GM03348 (cell line): ENCODE results near the gene CLSTN2.

Experiments
- DNase-seq: peaks from one replicate; pipeline ENCODE4 v3.0.0; 2012; ENCODE audit warnings: low spot score

Gene CLSTN2

DNA sequence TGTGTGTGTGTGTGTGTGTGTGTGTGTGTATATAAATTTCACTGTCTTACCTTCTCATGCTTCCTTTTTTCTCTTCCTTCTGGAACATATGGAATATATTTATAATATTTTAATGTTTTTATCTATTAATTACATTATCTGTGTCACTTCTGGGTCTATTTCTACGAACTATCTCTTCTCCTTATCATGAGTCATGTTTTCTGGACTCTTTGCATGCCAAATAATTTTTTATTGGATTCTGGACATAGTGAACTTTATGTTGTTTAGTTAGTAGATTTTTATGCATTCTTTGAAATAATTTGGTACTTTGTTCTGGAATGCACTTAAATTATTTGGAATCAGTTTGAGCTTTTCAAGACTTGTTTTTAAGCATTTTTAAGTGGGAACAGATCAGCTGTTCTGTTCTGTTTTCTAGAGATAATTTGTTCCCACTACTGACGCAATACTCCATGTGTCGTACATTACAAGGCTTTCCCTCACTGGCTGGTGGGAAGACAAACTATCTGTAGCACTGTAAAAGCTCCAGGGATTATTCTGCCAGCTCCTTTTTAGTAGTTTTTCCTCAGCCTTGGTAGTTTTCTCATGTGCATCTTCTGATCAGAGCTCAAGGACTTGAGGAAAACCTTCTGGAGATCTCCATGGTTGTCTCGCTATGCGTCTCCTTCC is 302.0 kb downstream of the CLSTN2 start:
- no peak for DNase-seq

GRCh38 chr3:140238646-140239314 is 303.8 kb downstream of the CLSTN2 start:
- no peak for DNase-seq

GRCh38 chr3:140242818-140243276 is 307.9 kb downstream of the CLSTN2 start:
- DNase-seq: no peak

GRCh38 chr3:140243575-140243974 is 308.6 kb downstream of the CLSTN2 start:
- DNase-seq: no peak

GRCh38 chr3:140244893-140245292 is 309.9 kb downstream of the CLSTN2 start:
- no peak for DNase-seq

- no peak for DNase-seq
Observed at GRCh38 chr3:140246578-140246977, 311.6 kb downstream of the CLSTN2 start.

GRCh38 chr3:140247775-140248174 is 312.8 kb downstream of the CLSTN2 start:
- no peak for DNase-seq

GRCh38 chr3:140249188-140249587 is 314.2 kb downstream of the CLSTN2 start:
- no peak for DNase-seq

DNA sequence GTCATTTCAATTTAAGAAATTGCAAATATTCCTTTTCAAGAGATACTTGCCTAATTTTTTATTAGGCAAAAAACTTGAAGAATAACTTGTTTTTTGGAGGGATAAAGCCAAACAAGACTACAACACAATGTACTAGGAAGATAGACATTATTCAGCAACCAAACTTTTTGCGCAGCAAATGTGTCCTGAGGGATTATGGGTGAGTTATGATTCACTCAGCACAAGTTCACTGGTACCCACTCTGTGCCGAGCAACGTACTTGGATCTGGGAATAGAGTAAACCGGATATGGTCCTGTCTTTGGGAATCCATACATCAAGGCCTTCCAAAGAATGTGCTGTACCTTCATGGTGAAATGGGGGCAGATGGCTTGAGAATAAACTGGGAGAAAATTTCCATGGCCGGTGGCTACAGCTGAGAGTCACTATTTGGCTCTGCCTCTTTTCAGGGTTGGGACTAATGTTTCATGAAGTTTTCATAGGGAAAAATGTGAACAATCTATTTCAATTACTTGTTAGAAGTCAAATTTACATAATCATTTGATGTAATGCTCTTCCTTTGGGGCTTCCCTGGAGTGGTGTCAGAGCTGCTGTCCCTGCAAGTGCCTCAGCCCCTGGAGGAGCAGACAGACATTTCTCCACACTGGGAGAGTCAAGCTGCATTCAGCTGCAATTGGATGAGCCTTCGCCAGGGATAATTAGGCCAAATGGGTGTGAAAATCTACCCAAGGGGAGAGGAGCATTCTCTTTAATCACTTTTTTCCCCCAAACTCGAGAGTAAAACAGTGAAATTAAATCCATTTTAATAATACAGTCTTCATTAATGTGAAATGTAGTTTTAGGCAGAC is 315.2 kb downstream of the CLSTN2 start:
- DNase-seq: no peak

- no peak for DNase-seq
Observed at GRCh38 chr3:140250945-140251344, 316.0 kb downstream of the CLSTN2 start.

DNA sequence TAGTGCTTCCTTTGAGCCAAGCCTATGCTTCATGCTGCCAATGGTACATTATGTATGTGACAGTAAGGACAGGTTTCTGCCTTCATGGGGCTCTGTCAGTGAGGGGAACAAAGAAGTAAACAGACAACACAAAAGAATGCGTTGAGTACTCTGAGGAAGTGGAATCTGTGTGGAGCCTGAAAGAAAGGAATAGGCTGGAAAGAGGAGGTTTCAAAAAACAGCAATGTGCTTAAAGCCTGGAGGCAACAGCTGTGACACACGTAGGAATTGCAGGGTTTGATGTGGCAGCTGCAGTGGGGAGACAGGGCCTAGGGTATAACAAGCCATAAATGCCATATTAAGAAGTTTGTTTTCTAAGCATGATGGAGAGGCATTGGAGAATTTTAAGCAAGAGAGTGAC is 316.7 kb downstream of the CLSTN2 start:
- no peak for DNase-seq

DNA sequence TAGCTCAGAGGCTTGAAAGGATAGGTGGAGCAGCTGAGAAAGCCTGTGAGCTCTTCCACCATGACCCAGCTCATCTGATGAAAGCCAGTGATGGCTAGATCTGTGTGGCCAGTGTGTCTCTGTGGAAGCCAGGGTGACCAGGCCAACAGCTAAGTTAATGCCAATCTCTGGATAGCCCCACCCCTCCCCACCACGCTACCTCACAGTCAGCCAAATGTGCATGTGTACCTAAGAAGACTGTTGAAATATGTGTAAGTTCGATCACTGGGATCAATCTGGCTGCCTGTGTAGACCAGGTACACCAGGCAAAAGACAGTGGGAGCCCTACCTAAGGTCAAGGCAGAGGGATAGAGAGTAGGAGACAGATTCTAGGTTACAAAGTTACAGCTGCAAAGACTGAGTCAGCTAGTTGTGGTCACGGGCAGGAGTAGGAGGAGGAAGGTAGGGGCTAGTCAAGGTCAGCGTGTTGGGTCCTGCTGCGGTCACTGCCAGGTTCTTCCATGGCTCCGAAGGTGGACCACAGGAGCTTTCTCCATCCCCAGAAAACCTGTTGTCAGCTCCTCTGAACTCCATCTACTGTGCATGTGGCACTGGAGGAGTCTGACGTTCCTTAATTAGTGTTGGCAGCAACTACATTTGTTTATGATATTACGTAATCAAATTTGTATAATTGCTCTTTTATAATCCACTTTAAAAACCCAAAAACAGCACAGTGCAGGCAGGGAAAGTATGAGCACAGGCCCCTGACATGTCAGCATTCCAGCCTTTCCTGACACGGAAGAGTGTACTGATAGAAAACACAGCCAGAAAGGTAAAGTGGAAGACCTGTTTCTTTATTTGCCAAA is 318.0 kb downstream of the CLSTN2 start:
- DNase-seq: no peak

GRCh38 chr3:140258222-140258724 is 323.3 kb downstream of the CLSTN2 start:
- no peak for DNase-seq

GRCh38 chr3:140265302-140265701 is 330.3 kb downstream of the CLSTN2 start:
- DNase-seq: no peak

DNA sequence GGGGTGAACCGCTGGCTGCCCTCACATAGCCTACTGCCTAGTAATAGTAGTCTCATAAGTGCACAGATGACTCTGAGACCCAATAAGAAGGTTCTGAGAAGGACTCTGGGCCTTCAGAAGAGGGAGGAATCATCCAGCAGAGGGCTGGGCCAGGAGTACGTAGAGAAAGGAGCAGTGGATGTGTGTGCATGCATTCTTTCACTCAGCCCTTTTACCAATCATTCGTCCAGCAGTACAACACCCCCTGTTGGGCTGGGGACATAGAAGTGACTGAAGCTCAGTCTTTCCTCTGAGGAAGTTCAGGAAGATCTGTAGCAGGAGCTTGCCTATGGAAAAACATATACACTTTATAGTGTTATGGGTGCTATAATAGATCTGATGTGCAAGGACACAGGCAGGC is 333.1 kb downstream of the CLSTN2 start:
- DNase-seq: no peak

DNA sequence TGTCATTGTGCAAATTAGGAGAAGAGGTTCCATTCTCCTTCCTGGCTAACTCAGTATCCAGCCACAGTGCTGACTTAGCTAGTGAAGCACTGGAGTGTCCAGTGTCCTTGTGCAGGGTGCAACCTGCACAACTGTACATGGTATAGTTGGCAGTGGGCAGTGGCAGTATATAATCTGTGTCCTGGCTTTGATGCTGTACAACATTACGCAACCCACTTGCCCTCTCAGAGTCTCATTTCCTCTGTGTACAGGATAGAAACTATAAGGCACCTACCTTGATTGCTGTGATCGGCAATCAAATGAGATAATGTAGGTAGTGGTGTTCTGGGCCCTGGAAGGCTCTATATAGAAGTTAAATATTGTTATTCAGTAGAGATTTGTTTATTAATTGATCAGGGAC is 333.6 kb downstream of the CLSTN2 start:
- no peak for DNase-seq

DNA sequence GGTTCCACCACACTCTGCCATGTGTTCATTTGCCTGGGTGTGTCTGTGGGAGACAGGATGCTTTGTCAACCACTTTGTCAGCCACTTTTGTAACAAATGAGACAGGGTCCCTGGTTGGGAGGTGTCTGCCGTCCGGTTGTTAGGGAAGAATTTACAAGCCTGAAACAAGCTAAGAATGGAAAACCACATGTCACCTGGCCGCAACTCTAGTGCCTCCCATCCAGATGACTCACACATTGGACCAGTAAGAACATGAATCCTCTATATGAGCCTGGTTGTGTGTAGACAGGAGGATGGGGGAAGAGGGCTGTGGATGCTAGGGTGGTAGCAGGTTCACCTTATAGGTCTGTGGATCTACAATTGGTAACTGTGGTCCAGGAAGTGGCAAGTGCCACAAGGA is 335.3 kb downstream of the CLSTN2 start:
- no peak for DNase-seq

DNA sequence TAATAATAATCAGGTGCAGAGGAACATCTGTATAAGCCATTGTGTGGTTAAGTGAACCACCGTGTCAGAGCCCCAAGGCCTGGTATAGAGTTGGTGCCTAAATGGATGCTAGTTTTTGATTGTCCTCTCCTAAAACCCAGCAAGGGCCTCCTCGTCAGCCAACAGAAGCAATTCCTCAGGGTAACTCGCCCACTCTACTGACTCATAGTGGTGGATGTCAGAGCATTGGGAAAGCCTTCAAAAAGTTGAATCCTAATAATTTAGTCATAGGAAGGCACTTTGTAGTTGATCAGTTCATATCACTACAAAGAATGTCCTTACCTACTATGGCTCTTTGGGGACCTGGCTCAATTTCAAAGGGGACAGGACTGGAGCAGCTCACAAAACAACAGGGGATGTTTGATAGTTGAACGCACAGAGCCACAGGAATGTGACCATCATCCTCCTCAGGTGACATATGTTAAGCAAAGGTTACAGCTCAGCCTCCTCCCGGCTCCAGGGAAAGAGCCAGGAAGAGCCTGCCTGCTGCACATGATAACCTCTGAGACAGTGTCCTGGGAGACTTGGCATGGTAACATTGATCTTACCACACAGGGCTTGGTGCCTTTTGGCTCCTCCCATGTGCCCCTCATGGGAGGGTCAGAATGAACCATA is 338.7 kb downstream of the CLSTN2 start:
- no peak for DNase-seq

GRCh38 chr3:140274429-140274828 is 339.4 kb downstream of the CLSTN2 start:
- DNase-seq: no peak

GRCh38 chr3:140276703-140277102 is 341.7 kb downstream of the CLSTN2 start:
- DNase-seq: peak; percentile 13

DNA sequence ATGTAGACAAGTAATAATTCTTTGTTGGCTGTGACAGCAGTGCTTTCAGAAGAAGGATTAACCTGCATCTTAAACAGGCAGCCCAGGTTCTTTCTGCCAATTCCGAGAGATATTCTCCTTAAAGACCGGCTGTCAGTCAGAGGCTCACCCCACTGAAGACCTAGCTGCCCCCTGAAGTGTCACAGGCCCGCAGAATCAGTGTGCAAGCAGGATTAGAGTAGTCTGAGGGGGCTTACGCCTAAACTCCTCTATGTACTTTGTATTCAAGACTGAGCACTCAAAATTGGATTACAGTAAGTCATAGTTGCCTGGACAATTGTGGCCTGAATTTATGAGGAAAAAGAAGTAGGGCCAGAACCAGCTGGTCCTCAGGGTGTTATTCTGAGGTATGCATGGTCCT is 342.9 kb downstream of the CLSTN2 start:
- no peak for DNase-seq
